Mesenteric fat pad (tissue), 1 donor: ENCODE data around the gene EGFR. TPM values are rescaled to one million over a fixed set of nuclear protein-coding genes. Genes with fewer than 3 reads are reported as not detected.

ENCODE experiments used
- DNase-seq: peaks from one replicate; pipeline ENCODE4 v3.0.0-alpha.2; 2020; ENCODE audit warnings: low spot score
- total RNA-seq: library from RNA; stranded (reverse); fragmentation: NEBNext Ultra II Directional; extraction: Animal tissue kit (Norgen Biotek cat#: 25700); gene quantifications from one replicate; pipeline ENCODE4 v1.2.1, GENCODE V29; 2021
- donor health status: DM: yes; HTN: yes; CAD: no.

The EGFR gene
- total RNA-seq, 1 donor from 2014 or later = 80.9 TPM

GRCh38 chr7:55240418-55241142, 221.8 kb downstream of the EGFR start:
- DNase-seq = no peak

GRCh38 chr7:55241958-55242357, 223.1 kb downstream of the EGFR start:
- no peak for DNase-seq

- DNase-seq = no peak
Measured at GRCh38 chr7:55242613-55243012, 223.8 kb downstream of the EGFR start.

GRCh38 chr7:55244006-55244745, 225.4 kb downstream of the EGFR start:
- DNase-seq = no peak

GRCh38 chr7:55245271-55245723, 226.5 kb downstream of the EGFR start:
- DNase-seq = no peak

- DNase-seq = no peak
Measured at GRCh38 chr7:55246171-55246570, 227.4 kb downstream of the EGFR start.

- DNase-seq = no peak
Measured at GRCh38 chr7:55247428-55247827, 228.6 kb downstream of the EGFR start.

GRCh38 chr7:55248526-55248925, 229.7 kb downstream of the EGFR start:
- no peak for DNase-seq

- no peak for DNase-seq
Measured at GRCh38 chr7:55249332-55249731, 230.5 kb downstream of the EGFR start.

- no peak for DNase-seq
Measured at GRCh38 chr7:55250313-55250712, 231.5 kb downstream of the EGFR start.

- DNase-seq = no peak
Measured at GRCh38 chr7:55251313-55251712, 232.5 kb downstream of the EGFR start.

- no peak for DNase-seq
Measured at GRCh38 chr7:55251911-55252310, 233.1 kb downstream of the EGFR start.

GRCh38 chr7:55252386-55252785, 233.6 kb downstream of the EGFR start:
- DNase-seq = no peak

GRCh38 chr7:55253188-55253587, 234.4 kb downstream of the EGFR start:
- no peak for DNase-seq

- DNase-seq = no peak
Measured at GRCh38 chr7:55254242-55254595, 235.4 kb downstream of the EGFR start.

GRCh38 chr7:55254596-55255495, 236.0 kb downstream of the EGFR start:
- peak; percentile 95 for DNase-seq

GRCh38 chr7:55255496-55256445, 237.0 kb downstream of the EGFR start:
- DNase-seq = peak; percentile 93

GRCh38 chr7:55258631-55259030, 239.8 kb downstream of the EGFR start:
- no peak for DNase-seq

GRCh38 chr7:55260171-55260570, 241.4 kb downstream of the EGFR start:
- no peak for DNase-seq

GRCh38 chr7:55260676-55261385, 242.0 kb downstream of the EGFR start:
- DNase-seq = peak; percentile 39
